AG04450 (cell line): Measurements from ENCODE around the gene LTF. TPM values are rescaled to one million over a fixed set of nuclear protein-coding genes. Genes with fewer than 3 reads are reported as not detected.
"Not testable (repeated sequence)": the region's sequence is repeated elsewhere in the genome, so short reads cannot be mapped to it uniquely, and the experiment has no call there.

Experiments used
- CTCF ChIA-PET: fragments of 300-600, 350-600 bp; formaldehyde crosslinking; extraction: SDS; loops from one replicate; lab custom pipeline; 2022; ENCODE audit warnings: antibody characterized with exemption, inconsistent platforms; lab: Charles Lee
- POLR2A ChIA-PET: fragments of 350-600 bp; formaldehyde crosslinking; extraction: SDS; loops from one replicate; lab custom pipeline; 2021; ENCODE audit warnings: antibody characterized with exemption, inconsistent platforms; lab: Yijun Ruan, JAX
- DNase-seq: peaks from one replicate; pipeline ENCODE4 v3.0.0-alpha.2; 2011; ENCODE audit warnings: low read depth, low spot score
- H3K27ac ChIP-seq: one replicate; pipeline ENCODE4 v1.5.1; 2012; ENCODE audit warnings: low read depth, low read length, control low read depth
- H3K27me3 ChIP-seq: one replicate; pipeline ENCODE4 v1.6.0; 2012; ENCODE audit warnings: low read length; ENCODE audit not compliant: control insufficient read depth, insufficient read depth
- H3K4me3 ChIP-seq: 2 replicates; pipeline ENCODE4 v1.5.1; 2011; ENCODE audit warnings: mild to moderate bottlenecking, low read depth, low read length, control low read depth
- H3K9me3 ChIP-seq: 2 replicates; pipeline ENCODE4 v1.5.1; 2012; ENCODE audit warnings: low read length; ENCODE audit not compliant: control insufficient read depth, insufficient read depth
- CTCF ChIP-seq: IDR thresholded peaks from 2 replicates; pipeline ENCODE4 v1.5.1; 2011; ENCODE audit warnings: low read depth, low read length, control low read depth, inconsistent platforms
- polyA plus RNA-seq: library from polyadenylated mRNA; depleted of rRNA; stranded (reverse); fragments of >200 nt; gene quantifications from 2 replicates; pipeline ENCODE4 v1.2.3, GENCODE V29; 2011

LTF gene
- polyA plus RNA-seq, 1 experiment: not detected

GRCh38 chr3:46429671-46430070 lies 35.0 kb downstream of the LTF start:
- CTCF ChIA-PET: no interaction called here

GRCh38 chr3:46429250-46429649 lies 35.5 kb downstream of the LTF start:
- CTCF ChIA-PET: no interaction called here
- no peak overlapping the region for H3K27ac ChIP-seq
- no peaks in the 10 kb centered on the region; the same call in 1 of the 2 replicates for H3K9me3 ChIP-seq
- no peak for DNase-seq
- H3K4me3 ChIP-seq: no peak overlapping the region
- peaks cover 9% of the 10 kb centered on the region for H3K27me3 ChIP-seq
- POLR2A ChIA-PET: no interaction called here
- TF ChIP-seq CTCF: no peak

More at GRCh38 chr3:46429671-46430070, 35.0 kb downstream of the LTF start:
- H3K27ac ChIP-seq: no peak overlapping the region
- POLR2A ChIA-PET: no interaction called here
- no peak overlapping the region for H3K4me3 ChIP-seq
- no peak for DNase-seq
- no peak for TF ChIP-seq CTCF
- peaks cover 11% of the 10 kb centered on the region for H3K27me3 ChIP-seq
- no peaks in the 10 kb centered on the region; the same call in 1 of the 2 replicates for H3K9me3 ChIP-seq

- peaks cover 7% of the 10 kb centered on the region for H3K27me3 ChIP-seq
- DNase-seq: no peak
- no peaks in the 10 kb centered on the region; the same call in 1 of the 2 replicates for H3K9me3 ChIP-seq
- ChIA-PET CTCF (no interaction called here), POLR2A (no interaction called here)
- H3K4me3 ChIP-seq: no peak overlapping the region
- no peak overlapping the region for H3K27ac ChIP-seq
- TF ChIP-seq CTCF: no peak
Observed at GRCh38 chr3:46427916-46428833, 36.5 kb downstream of the LTF start.

GRCh38 chr3:46427404-46427803 lies 37.3 kb downstream of the LTF start:
- CTCF ChIA-PET: interaction anchor here (0.7 to 1.2 kb wide), 6 partner anchors 16 to 488 kb away, joined by 3 to 5 read pairs (median 3); no protein-coding TSS in a partner anchor
- peak; percentile 29 for TF ChIP-seq CTCF
- H3K27ac ChIP-seq, DNase-seq, H3K27me3 ChIP-seq, H3K4me3 ChIP-seq, H3K9me3 ChIP-seq, POLR2A ChIA-PET: not testable (repeated sequence)

GRCh38 chr3:46426476-46426875 lies 38.2 kb downstream of the LTF start:
- H3K27me3 ChIP-seq, POLR2A ChIA-PET, H3K9me3 ChIP-seq, H3K4me3 ChIP-seq, H3K27ac ChIP-seq, DNase-seq: not testable (repeated sequence)
- CTCF ChIA-PET: interaction anchor here (0.7 to 1.2 kb wide), 4 partner anchors 17 to 493 kb away, joined by 3 to 5 read pairs (median 4); no protein-coding TSS in a partner anchor
